HUES48 (cell line): Measurements from ENCODE around the gene C4orf51.
A peak's percentile ranks its signal among the peaks of the same experiment; 100 is the strongest.
"Not testable (repeated sequence)": the region's sequence is repeated elsewhere in the genome, so short reads cannot be mapped to it uniquely, and the experiment has no call there.

Experiments
- H3K27ac ChIP-seq: one replicate; pipeline ENCODE4 v1.7.0; 2013; ENCODE audit warnings: low read depth, low read length, inconsistent platforms
- H3K27me3 ChIP-seq: 2 replicates; pipeline ENCODE4 v1.6.1; 2013; ENCODE audit warnings: mild to moderate bottlenecking, low read length; ENCODE audit not compliant: control insufficient read depth, insufficient read depth
- H3K36me3 ChIP-seq: 2 replicates; pipeline ENCODE4 v1.6.1; 2013; ENCODE audit warnings: low read length; ENCODE audit not compliant: control insufficient read depth, insufficient read depth
- H3K4me1 ChIP-seq: 2 replicates; pipeline ENCODE4 v1.6.1; 2013; ENCODE audit warnings: mild to moderate bottlenecking, low read length; ENCODE audit not compliant: control insufficient read depth, insufficient read depth
- H3K4me3 ChIP-seq: 2 replicates; pipeline ENCODE4 v1.5.1; 2013; ENCODE audit warnings: mild to moderate bottlenecking, low read depth, low read length
- H3K9ac ChIP-seq: 2 replicates; pipeline ENCODE4 v1.6.1; 2013; ENCODE audit warnings: mild to moderate bottlenecking, low read depth, low read length, moderate library complexity
- H3K9me3 ChIP-seq: 2 replicates; pipeline ENCODE4 v1.6.1; 2013; ENCODE audit warnings: low read length; ENCODE audit not compliant: control insufficient read depth, insufficient read depth

The C4orf51 gene

DNA sequence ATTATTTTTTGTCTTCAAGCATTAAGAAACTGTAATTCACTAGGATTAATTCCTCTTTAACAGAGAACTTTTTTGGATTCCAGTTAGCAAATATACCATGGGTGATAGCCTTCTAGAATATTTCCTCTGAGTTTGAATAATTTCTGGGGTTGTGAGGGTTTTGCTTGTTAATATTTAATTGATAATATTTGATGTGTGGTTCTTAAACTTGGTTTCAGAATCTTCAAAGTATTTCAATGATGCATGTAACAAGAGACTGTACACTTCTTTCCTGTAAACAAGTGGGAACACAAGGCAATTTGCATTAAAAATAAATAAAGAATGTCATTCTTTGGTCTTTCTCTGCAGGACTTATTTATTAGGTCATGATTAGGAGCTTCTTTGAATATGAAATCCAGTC, 9.5 kb upstream of the C4orf51 start:
- Histone ChIP-seq H3K36me3 (no peaks in the 10 kb centered on the region), H3K9ac (no peak overlapping the region), H3K27ac (no peak overlapping the region)

DNA sequence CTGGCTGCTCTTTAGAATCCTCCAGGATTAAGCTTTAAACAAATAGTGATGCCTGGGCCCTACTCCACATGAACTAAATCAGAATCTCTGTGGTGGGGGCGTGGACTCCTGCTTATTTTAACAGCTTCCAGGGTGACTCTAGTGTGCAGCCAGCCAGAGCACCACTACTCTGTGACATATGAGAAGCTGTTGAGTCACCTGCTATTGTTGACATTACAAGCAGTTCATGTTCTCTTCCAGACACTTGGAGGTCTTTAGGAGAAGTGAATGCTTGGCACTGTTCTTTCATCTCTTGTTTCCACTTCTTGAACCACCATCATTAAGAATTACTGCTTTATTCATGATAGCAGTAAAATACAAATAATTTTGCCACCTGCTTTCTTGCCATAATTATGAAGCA, 426 bp upstream of the C4orf51 start:
- Histone ChIP-seq H3K9ac (no peak overlapping the region), H3K27ac (peak overlapping the region; percentile 59)

More for the DNA sequence above, 9.5 kb upstream of the C4orf51 start:
- H3K4me3 ChIP-seq: no peak overlapping the region
- no peaks in the 10 kb centered on the region for H3K27me3 ChIP-seq
- no peaks in the 10 kb centered on the region for H3K9me3 ChIP-seq
- H3K4me1 ChIP-seq: no peaks in the 10 kb centered on the region

DNA sequence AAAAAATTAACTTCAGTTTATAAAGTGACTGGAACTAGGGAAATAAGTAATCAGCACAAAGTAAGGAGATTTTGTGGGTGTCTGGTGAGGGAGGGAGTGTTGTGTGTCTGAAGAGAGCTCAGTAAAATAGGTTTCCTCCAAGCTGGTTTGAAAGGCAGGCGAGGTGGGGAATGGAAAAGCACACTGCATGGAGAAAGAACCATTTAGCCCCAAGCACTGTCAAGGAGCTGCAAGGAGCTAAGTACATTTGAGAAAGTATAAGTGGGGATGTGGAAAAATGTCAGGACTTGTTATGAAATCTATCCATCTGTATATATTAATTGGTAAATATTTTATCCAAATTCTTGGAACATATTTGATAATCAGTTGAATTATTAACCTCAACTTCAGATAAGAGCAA, 956 bp downstream of the C4orf51 start:
- no peaks in the 10 kb centered on the region; the same call in 1 of the 2 replicates for H3K4me1 ChIP-seq
- no peaks in the 10 kb centered on the region for H3K27me3 ChIP-seq
- no peak overlapping the region for H3K9ac ChIP-seq
- no peak overlapping the region for H3K27ac ChIP-seq
- no peaks in the 10 kb centered on the region for H3K36me3 ChIP-seq
- H3K9me3 ChIP-seq: peaks cover 4% of the 10 kb centered on the region; the same call in 1 of the 2 replicates
- no peak overlapping the region for H3K4me3 ChIP-seq

More for the DNA sequence above, 426 bp upstream of the C4orf51 start:
- Histone ChIP-seq H3K4me3 (no peak overlapping the region), H3K4me1 (no peaks in the 10 kb centered on the region; the same call in 1 of the 2 replicates), H3K9me3 (peaks cover 4% of the 10 kb centered on the region; the same call in 1 of the 2 replicates), H3K36me3 (no peaks in the 10 kb centered on the region), H3K27me3 (no peaks in the 10 kb centered on the region)

GRCh38 chr4:145681518-145681917, 1.6 kb downstream of the C4orf51 start:
- Histone ChIP-seq H3K4me3 (no peak overlapping the region), H3K9ac (no peak overlapping the region), H3K36me3 (no peaks in the 10 kb centered on the region), H3K27me3 (no peaks in the 10 kb centered on the region), H3K4me1 (peaks cover 2% of the 10 kb centered on the region; the same call in 1 of the 2 replicates), H3K27ac (no peak overlapping the region), H3K9me3 (peaks cover 4% of the 10 kb centered on the region; the same call in 1 of the 2 replicates)

DNA sequence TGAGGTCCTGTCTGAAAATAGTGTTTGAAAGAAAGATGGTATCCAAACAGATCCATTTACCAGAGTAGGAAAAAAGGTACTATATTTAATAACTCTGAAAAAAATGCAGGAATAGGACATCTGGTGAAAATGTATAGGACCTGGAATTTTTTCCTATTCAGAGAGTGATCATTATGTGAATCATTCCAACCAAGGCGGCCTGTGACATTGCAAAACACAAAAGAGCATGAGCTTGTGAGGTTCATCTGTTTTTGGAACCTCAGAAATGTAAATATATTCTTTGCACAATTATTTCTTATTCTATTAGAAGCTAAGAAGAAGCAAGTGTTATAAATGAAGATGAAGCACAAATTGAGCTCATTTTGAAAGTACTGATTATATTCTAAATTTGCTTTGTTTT, 2.0 kb downstream of the C4orf51 start:
- H3K27me3 ChIP-seq: no peaks in the 10 kb centered on the region
- peaks cover 4% of the 10 kb centered on the region; the same call in 1 of the 2 replicates for H3K9me3 ChIP-seq
- no peak overlapping the region for H3K27ac ChIP-seq
- peaks cover 6% of the 10 kb centered on the region; the same call in 1 of the 2 replicates for H3K4me1 ChIP-seq
- H3K9ac ChIP-seq: no peak overlapping the region
- no peaks in the 10 kb centered on the region for H3K36me3 ChIP-seq
- H3K4me3 ChIP-seq: no peak overlapping the region

GRCh38 chr4:145686991-145687390, 7.0 kb downstream of the C4orf51 start:
- Histone ChIP-seq H3K36me3 (no peaks in the 10 kb centered on the region), H3K9ac (no peak overlapping the region), H3K9me3 (no peaks in the 10 kb centered on the region; the same call in 1 of the 2 replicates), H3K27me3 (no peaks in the 10 kb centered on the region), H3K27ac (no peak overlapping the region), H3K4me1 (peaks cover 13% of the 10 kb centered on the region; the same call in 1 of the 2 replicates), H3K4me3 (no peak overlapping the region)

GRCh38 chr4:145690610-145691009, 10.7 kb downstream of the C4orf51 start:
- Histone ChIP-seq H3K36me3 (no peaks in the 10 kb centered on the region), H3K27ac (no peak overlapping the region), H3K27me3 (no peaks in the 10 kb centered on the region), H3K4me1 (peaks cover 13% of the 10 kb centered on the region; the same call in 1 of the 2 replicates), H3K9ac (no peak overlapping the region), H3K4me3 (no peak overlapping the region), H3K9me3 (peaks cover 3% of the 10 kb centered on the region; the same call in 1 of the 2 replicates)

DNA sequence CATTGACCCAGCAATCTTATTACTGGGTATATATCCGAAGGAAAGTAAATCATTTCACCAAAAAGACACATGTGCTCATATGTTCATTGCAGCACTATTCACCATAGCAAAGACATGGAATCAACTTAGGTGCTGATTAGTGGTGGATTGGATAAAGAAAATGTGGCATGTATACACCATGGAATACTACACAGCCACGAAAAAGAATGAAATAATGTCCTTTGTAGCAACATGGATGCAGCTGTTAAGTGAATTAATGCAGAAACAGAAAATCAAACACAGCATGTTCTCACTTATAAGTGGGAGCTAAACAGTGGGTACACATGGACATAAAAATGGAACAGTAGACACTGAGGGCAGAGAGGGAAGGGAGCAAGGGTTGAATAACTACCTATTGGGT, 11.5 kb downstream of the C4orf51 start:
- not testable (repeated sequence) for H3K27me3 ChIP-seq, H3K36me3 ChIP-seq, H3K27ac ChIP-seq, H3K9me3 ChIP-seq, H3K9ac ChIP-seq, H3K4me3 ChIP-seq
- peaks cover 12% of the 10 kb centered on the region; the same call in 1 of the 2 replicates for H3K4me1 ChIP-seq

GRCh38 chr4:145694929-145695328, 15.0 kb downstream of the C4orf51 start:
- Histone ChIP-seq H3K9ac (no peak overlapping the region), H3K4me1 (no peaks in the 10 kb centered on the region), H3K9me3 (peaks cover 5% of the 10 kb centered on the region; the same call in 1 of the 2 replicates), H3K36me3 (no peaks in the 10 kb centered on the region), H3K4me3 (no peak overlapping the region), H3K27me3 (no peaks in the 10 kb centered on the region), H3K27ac (no peak overlapping the region)

- Histone ChIP-seq H3K9me3 (peaks cover 5% of the 10 kb centered on the region; the same call in 1 of the 2 replicates), H3K4me1 (no peaks in the 10 kb centered on the region), H3K27me3 (no peaks in the 10 kb centered on the region), H3K4me3 (no peak overlapping the region), H3K36me3 (no peaks in the 10 kb centered on the region), H3K27ac (no peak overlapping the region), H3K9ac (no peak overlapping the region)
These were observed 17.4 kb downstream of the C4orf51 start for GRCh38 chr4:145697332-145697731.

DNA sequence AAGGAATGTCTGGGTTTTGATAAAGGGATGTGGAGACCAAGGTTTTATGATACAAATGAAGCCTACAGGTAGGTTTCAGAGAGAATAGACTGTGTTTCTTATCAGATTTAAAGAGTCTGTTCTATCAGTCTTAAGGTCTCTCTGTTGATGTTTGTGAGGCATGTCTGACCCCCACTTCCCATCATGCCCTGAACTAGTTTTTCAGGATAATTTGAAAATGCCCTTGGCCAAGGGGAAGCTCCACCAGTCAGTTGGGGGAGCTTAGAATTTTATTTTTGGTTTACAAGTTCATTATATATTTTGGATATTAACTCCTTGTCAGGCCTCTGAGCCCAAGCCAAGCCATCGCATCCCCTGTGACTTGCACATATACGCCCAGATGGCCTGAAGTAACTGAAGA, 18.6 kb downstream of the C4orf51 start:
- Histone ChIP-seq H3K4me3 (no peak overlapping the region), H3K27me3 (no peaks in the 10 kb centered on the region), H3K36me3 (no peaks in the 10 kb centered on the region), H3K4me1 (peaks cover 3% of the 10 kb centered on the region), H3K9me3 (peaks cover 5% of the 10 kb centered on the region; the same call in 1 of the 2 replicates), H3K9ac (no peak overlapping the region), H3K27ac (no peak overlapping the region)
